Cardiac fibroblast (primary cell): ENCODE measurements around the gene GIGYF1.

Experiments used
- DNase-seq, 2 donors: peaks; one replicate each; pipeline versions ENCODE4 v3.0.0 to v3.0.0-alpha.2; 2010; ENCODE audit warnings: low read depth in 2 of 2
- H3K4me3 ChIP-seq, 2 donors: replicated peaks in 1 of 2; 1 replicate in 1 of 2; 2 replicates in 1 of 2; pipeline ENCODE4 v1.5.1; 2011; ENCODE audit warnings: low read depth in 2 of 2, low read length in 2 of 2, mild to moderate bottlenecking in 2 of 2, moderate library complexity in 1 of 2
- TF ChIP-seq, protein P1 (sequence below): IDR thresholded peaks from one replicate; pipeline ENCODE4 v1.5.1; 2011; ENCODE audit warnings: low read depth, mild to moderate bottlenecking, low read length, inconsistent platforms

GIGYF1 gene

GRCh38 chr7:100632951-100633717 lies 60.9 kb downstream of the GIGYF1 start:
- H3K4me3 ChIP-seq = peak overlapping the region; percentile 33 to 45
- peak; percentile 23 to 27 for DNase-seq
- TF ChIP-seq, protein P1, sequence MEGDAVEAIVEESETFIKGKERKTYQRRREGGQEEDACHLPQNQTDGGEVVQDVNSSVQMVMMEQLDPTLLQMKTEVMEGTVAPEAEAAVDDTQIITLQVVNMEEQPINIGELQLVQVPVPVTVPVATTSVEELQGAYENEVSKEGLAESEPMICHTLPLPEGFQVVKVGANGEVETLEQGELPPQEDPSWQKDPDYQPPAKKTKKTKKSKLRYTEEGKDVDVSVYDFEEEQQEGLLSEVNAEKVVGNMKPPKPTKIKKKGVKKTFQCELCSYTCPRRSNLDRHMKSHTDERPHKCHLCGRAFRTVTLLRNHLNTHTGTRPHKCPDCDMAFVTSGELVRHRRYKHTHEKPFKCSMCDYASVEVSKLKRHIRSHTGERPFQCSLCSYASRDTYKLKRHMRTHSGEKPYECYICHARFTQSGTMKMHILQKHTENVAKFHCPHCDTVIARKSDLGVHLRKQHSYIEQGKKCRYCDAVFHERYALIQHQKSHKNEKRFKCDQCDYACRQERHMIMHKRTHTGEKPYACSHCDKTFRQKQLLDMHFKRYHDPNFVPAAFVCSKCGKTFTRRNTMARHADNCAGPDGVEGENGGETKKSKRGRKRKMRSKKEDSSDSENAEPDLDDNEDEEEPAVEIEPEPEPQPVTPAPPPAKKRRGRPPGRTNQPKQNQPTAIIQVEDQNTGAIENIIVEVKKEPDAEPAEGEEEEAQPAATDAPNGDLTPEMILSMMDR = peak; percentile 35

- no peak overlapping the region for H3K4me3 ChIP-seq
- TF ChIP-seq, protein P1 = no peak
Measured at GRCh38 chr7:100630066-100630465, 64.0 kb downstream of the GIGYF1 start.

More at GRCh38 chr7:100630066-100630465, 64.0 kb downstream of the GIGYF1 start:
- DNase-seq = no peak
